SK-N-SH (cell line): ENCODE data around the gene BCAT1. TPM values are rescaled to one million over a fixed set of nuclear protein-coding genes. Genes with fewer than 3 reads are reported as not detected.

Experiments used
- CTCF ChIA-PET: fragments of 300-600, 350-600 bp; formaldehyde crosslinking; extraction: SDS; loops from one replicate; lab custom pipeline; 2021; lab: Yijun Ruan, JAX
- POLR2A ChIA-PET: fragments of 350-600 bp; sonication (Branson Sonifier 250); formaldehyde crosslinking; extraction: SDS; loops from one replicate; lab custom pipeline; 2020; ENCODE audit warnings: antibody characterized with exemption, inconsistent platforms; lab: Yijun Ruan, JAX
- DNase-seq: peaks from one replicate; pipeline ENCODE4 v3.0.0; 2012
- H2AFZ ChIP-seq: fragments of 200-600 bp; sonication (generic); 2 replicates; pipeline ENCODE4 v1.8.1; 2016; ENCODE audit warnings: antibody characterized with exemption, mild to moderate bottlenecking, low read depth
- H3F3A ChIP-seq: fragments of 200-600 bp; sonication (generic); replicated peaks from 2 replicates; pipeline ENCODE3; 2016; ENCODE audit warnings: antibody characterized with exemption, mild to moderate bottlenecking; ENCODE audit not compliant: insufficient read depth
- H3K27ac ChIP-seq, 2 experiments: fragments of 200-500 bp in 1 of 2; fragments of 200-600 bp in 1 of 2; sonication (Bioruptor generic) in 1 of 2; sonication (generic), shearing (Covaris generic) in 1 of 2; 2 replicates each; pipeline versions ENCODE4 v1.5.1 to v1.6.1; 2014 to 2016; ENCODE audit warnings: low read depth in 2 of 2, inconsistent platforms in 1 of 2, low read length in 1 of 2, mild to moderate bottlenecking in 1 of 2, mixed read lengths in 1 of 2
- H3K27me3 ChIP-seq: fragments of 200-600 bp; sonication (generic), shearing (Covaris generic); 2 replicates; pipeline ENCODE4 v1.6.1; 2016; ENCODE audit warnings: mixed run types; ENCODE audit not compliant: insufficient read depth
- H3K36me3 ChIP-seq, 2 experiments: fragments of 200-500 bp in 1 of 2; fragments of 200-600 bp in 1 of 2; sonication (Bioruptor generic) in 1 of 2; sonication (generic) in 1 of 2; replicated peaks in 1 of 2; 2 replicates each; pipeline versions ENCODE3 to v1.5.1; 2014 to 2016; ENCODE audit warnings: low read length in 1 of 2, mild to moderate bottlenecking in 1 of 2; ENCODE audit not compliant: insufficient read depth in 2 of 2, control insufficient read depth in 1 of 2
- H3K4me1 ChIP-seq, 2 experiments: fragments of 200-500 bp in 1 of 2; fragments of 200-600 bp in 1 of 2; sonication (Bioruptor generic) in 1 of 2; sonication (generic), shearing (Covaris generic) in 1 of 2; 2 replicates each; pipeline versions ENCODE4 v1.5.1 to v1.6.1; 2014 to 2016; ENCODE audit warnings: low read depth in 1 of 2, low read length in 1 of 2, mixed run types in 1 of 2; ENCODE audit not compliant: insufficient read depth in 2 of 2, control insufficient read depth in 1 of 2
- H3K4me2 ChIP-seq: fragments of 200-600 bp; sonication (generic), shearing (Covaris generic); 2 replicates; pipeline ENCODE4 v1.6.1; 2017; ENCODE audit warnings: mixed run types
- H3K4me3 ChIP-seq, 2 experiments: fragments of 200-500 bp in 1 of 2; fragments of 200-600 bp in 1 of 2; sonication (Bioruptor generic) in 1 of 2; sonication (generic), shearing (Covaris generic) in 1 of 2; 2 replicates each; pipeline versions ENCODE4 v1.5.1 to v1.8.1; 2014 to 2016; ENCODE audit warnings: low read depth in 2 of 2, inconsistent platforms in 1 of 2, low read length in 1 of 2, mild to moderate bottlenecking in 1 of 2, mixed read lengths in 1 of 2, moderate library complexity in 1 of 2
- H3K79me2 ChIP-seq: fragments of 200-600 bp; sonication (generic); 2 replicates; pipeline ENCODE4 v1.8.1; 2017; ENCODE audit warnings: mild to moderate bottlenecking; ENCODE audit not compliant: insufficient read depth
- H3K9ac ChIP-seq: fragments of 200-600 bp; sonication (generic); 2 replicates; pipeline ENCODE4 v1.6.1; 2017; ENCODE audit warnings: mixed run types
- H3K9me2 ChIP-seq: fragments of 200-600 bp; sonication (generic); 2 replicates; pipeline ENCODE4 v1.6.1; 2017; ENCODE audit warnings: mixed run types
- H3K9me3 ChIP-seq: fragments of 200-600 bp; sonication (generic); 2 replicates; pipeline ENCODE4 v1.6.1; 2017; ENCODE audit warnings: mixed run types, mild to moderate bottlenecking, moderate library complexity
- H4K20me1 ChIP-seq: fragments of 200-600 bp; sonication (generic); 2 replicates; pipeline ENCODE4 v1.6.1; 2017; ENCODE audit warnings: mild to moderate bottlenecking, mixed run types; ENCODE audit not compliant: insufficient read depth
- ELF1 ChIP-seq: IDR thresholded peaks from 2 replicates; pipeline ENCODE4 v1.4.0; 2012
- EP300 ChIP-seq, 2 experiments: IDR thresholded peaks; 2 replicates each; pipeline versions ENCODE4 v1.4.0 to v1.6.1; 2012; ENCODE audit warnings: borderline replicate concordance in 1 of 2, low read depth in 1 of 2, low read length in 1 of 2
- FOXJ3 ChIP-seq: sonication (generic); formaldehyde crosslinking; IDR thresholded peaks from 2 replicates; pipeline ENCODE4 v1.5.1; 2020; ENCODE audit warnings: mild to moderate bottlenecking, missing genetic modification reagents
- FOXM1 ChIP-seq: IDR thresholded peaks from 2 replicates; pipeline ENCODE4 v1.4.0; 2012; ENCODE audit warnings: low read depth, mild to moderate bottlenecking
- GABPA ChIP-seq: IDR thresholded peaks from 2 replicates; pipeline ENCODE4 v1.4.0; 2012; ENCODE audit warnings: low read depth, mild to moderate bottlenecking
- GATA2 ChIP-seq: sonication (generic); formaldehyde crosslinking; IDR thresholded peaks from 2 replicates; pipeline ENCODE4 v1.5.0; 2020; ENCODE audit warnings: mild to moderate bottlenecking, missing genetic modification reagents
- MEF2A ChIP-seq: IDR thresholded peaks from 2 replicates; pipeline ENCODE4 v1.4.0; 2012; ENCODE audit warnings: low read depth, borderline replicate concordance
- NFIC ChIP-seq: IDR thresholded peaks from 2 replicates; pipeline ENCODE4 v1.4.0; 2012; ENCODE audit warnings: borderline replicate concordance
- POLR2AphosphoS5 ChIP-seq: IDR thresholded peaks from 2 replicates; pipeline ENCODE4 v1.6.1; 2012; ENCODE audit warnings: low read depth, low read length
- RAD21 ChIP-seq: IDR thresholded peaks from 2 replicates; pipeline ENCODE4 v1.6.1; 2012; ENCODE audit warnings: mild to moderate bottlenecking, low read length
- RFX5 ChIP-seq: IDR thresholded peaks from 2 replicates; pipeline ENCODE4 v1.6.1; 2012; ENCODE audit warnings: mild to moderate bottlenecking, improper control_type of control experiment, low read length
- RXRA ChIP-seq: IDR thresholded peaks from 2 replicates; pipeline ENCODE4 v1.4.0; 2012; ENCODE audit warnings: low read depth, mild to moderate bottlenecking, borderline replicate concordance
- TCF12 ChIP-seq: IDR thresholded peaks from 2 replicates; pipeline ENCODE4 v1.4.0; 2012
- TEAD4 ChIP-seq: IDR thresholded peaks from 2 replicates; pipeline ENCODE4 v1.4.0; 2012; ENCODE audit warnings: mild to moderate bottlenecking, borderline replicate concordance; ENCODE audit not compliant: insufficient read depth
- YY1 ChIP-seq: IDR thresholded peaks from 2 replicates; pipeline ENCODE4 v1.4.0; 2012; ENCODE audit warnings: low read depth, mild to moderate bottlenecking
- WGBS: methylation state at CpG from one replicate; pipeline ENCODE4 v1.1.6; 2017; ENCODE audit warnings: low lambda C conversion rate; 5-methylcytosine and 5-hydroxymethylcytosine counted together
- polyA plus RNA-seq, 3 experiments: library from polyadenylated mRNA; depleted of rRNA; stranded (reverse); fragments of >200 nt; gene quantifications; 2 replicates each; pipeline ENCODE4 v1.2.3, GENCODE V29; 2012
- TF ChIP-seq, protein P1 (sequence below): fragments of 200-600 bp; sonication (generic); IDR thresholded peaks from 2 replicates; pipeline ENCODE4 v1.6.1; 2017; ENCODE audit warnings: antibody characterized with exemption, mild to moderate bottlenecking, moderate library complexity
- TF ChIP-seq, protein P2 (sequence below): fragments of 150-350 bp; IDR thresholded peaks from 2 replicates; pipeline ENCODE4 v1.6.1; 2017; ENCODE audit warnings: antibody characterized with exemption, low read length, low read depth, borderline replicate concordance
- TF ChIP-seq, protein P3 (sequence below): IDR thresholded peaks from 2 replicates; pipeline ENCODE4 v1.4.0; 2012; ENCODE audit warnings: low read depth, borderline replicate concordance
- TF ChIP-seq, protein P4 (sequence below): IDR thresholded peaks from 2 replicates; pipeline ENCODE4 v1.4.0; 2012; ENCODE audit warnings: low read depth

Gene BCAT1
- polyA plus RNA-seq, 1 of the 3 experiments (the other 2 are of a cell fraction), result 7.7 TPM

DNA sequence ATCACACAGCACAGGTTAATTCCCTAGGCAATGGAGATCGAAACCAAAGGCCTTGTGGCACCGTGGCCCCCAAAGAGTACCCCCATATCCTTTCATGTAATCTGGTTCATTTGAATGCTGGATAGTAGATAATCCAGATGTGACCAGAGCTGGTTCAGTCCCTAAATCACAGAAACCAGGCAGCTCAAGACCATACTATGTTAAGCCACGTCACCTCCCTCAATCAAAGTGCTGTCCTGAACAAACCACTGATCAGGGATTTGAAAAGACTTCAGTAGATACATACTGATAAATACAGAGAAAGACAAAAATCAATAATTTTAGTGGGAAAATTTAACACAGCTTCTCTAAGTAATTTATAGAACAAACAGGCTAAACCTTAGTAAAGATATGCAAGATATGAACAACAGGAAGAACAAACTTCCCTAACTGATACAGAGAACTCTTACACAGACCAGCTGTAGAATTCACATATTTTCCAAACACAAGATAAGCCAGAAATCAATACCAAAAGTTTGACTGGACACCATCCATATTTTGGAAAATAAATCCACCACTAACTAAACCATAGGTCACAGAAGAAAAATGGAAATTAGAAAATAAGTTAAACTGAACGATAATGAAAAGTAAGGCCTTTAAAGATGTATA lies 67.1 kb downstream of the BCAT1 start:
- Histone ChIP-seq H3K27me3 (no peaks in the 10 kb centered on the region), H3K9ac (no peak overlapping the region), H2AFZ (no peak overlapping the region), H3K4me2 (no peak overlapping the region), H3K79me2 (peaks cover 45% of the 10 kb centered on the region), H3K36me3 (peaks cover 17 to 49% of the 10 kb centered on the region in 2 experiments), H3K9me3 (no peaks in the 10 kb centered on the region), H3K9me2 (no peaks in the 10 kb centered on the region), H3K4me3 (no peak overlapping the region), H3K27ac (no peak overlapping the region), H3F3A (peaks cover 13% of the 10 kb centered on the region), H4K20me1 (no peaks in the 10 kb centered on the region), H3K4me1 (no peaks in the 10 kb centered on the region)
- TF ChIP-seq NFIC (no peak), EP300 (IDR thresholded peaks at IDR 0.05; ENCODE audit: borderline replicate concordance in 1 of 2, low read depth in 1 of 2, low read length in 1 of 2) (no peak), RXRA (no peak), TEAD4 (no peak), ELF1 (no peak), FOXJ3 (CRISPR knock-in tag) (no peak), MEF2A (no peak), RAD21 (no peak), GABPA (no peak), TCF12 (no peak), POLR2AphosphoS5 (no peak), YY1 (no peak), FOXM1 (no peak), GATA2 (CRISPR knock-in tag) (no peak), RFX5 (no peak)
- TF ChIP-seq, protein P1, sequence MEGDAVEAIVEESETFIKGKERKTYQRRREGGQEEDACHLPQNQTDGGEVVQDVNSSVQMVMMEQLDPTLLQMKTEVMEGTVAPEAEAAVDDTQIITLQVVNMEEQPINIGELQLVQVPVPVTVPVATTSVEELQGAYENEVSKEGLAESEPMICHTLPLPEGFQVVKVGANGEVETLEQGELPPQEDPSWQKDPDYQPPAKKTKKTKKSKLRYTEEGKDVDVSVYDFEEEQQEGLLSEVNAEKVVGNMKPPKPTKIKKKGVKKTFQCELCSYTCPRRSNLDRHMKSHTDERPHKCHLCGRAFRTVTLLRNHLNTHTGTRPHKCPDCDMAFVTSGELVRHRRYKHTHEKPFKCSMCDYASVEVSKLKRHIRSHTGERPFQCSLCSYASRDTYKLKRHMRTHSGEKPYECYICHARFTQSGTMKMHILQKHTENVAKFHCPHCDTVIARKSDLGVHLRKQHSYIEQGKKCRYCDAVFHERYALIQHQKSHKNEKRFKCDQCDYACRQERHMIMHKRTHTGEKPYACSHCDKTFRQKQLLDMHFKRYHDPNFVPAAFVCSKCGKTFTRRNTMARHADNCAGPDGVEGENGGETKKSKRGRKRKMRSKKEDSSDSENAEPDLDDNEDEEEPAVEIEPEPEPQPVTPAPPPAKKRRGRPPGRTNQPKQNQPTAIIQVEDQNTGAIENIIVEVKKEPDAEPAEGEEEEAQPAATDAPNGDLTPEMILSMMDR, result no peak
- TF ChIP-seq, protein P2, sequence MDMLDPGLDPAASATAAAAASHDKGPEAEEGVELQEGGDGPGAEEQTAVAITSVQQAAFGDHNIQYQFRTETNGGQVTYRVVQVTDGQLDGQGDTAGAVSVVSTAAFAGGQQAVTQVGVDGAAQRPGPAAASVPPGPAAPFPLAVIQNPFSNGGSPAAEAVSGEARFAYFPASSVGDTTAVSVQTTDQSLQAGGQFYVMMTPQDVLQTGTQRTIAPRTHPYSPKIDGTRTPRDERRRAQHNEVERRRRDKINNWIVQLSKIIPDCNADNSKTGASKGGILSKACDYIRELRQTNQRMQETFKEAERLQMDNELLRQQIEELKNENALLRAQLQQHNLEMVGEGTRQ, result no peak
- TF ChIP-seq, protein P3, sequence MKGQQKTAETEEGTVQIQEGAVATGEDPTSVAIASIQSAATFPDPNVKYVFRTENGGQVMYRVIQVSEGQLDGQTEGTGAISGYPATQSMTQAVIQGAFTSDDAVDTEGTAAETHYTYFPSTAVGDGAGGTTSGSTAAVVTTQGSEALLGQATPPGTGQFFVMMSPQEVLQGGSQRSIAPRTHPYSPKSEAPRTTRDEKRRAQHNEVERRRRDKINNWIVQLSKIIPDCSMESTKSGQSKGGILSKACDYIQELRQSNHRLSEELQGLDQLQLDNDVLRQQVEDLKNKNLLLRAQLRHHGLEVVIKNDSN, result no peak
- TF ChIP-seq, protein P4, sequence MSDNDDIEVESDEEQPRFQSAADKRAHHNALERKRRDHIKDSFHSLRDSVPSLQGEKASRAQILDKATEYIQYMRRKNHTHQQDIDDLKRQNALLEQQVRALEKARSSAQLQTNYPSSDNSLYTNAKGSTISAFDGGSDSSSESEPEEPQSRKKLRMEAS, result no peak
- CTCF ChIA-PET, result no interaction called here
- DNase-seq, result no peak
- POLR2A ChIA-PET, result no interaction called here
- WGBS, result 91% methylated on average over 4 of the region's 4 CpGs
